ENCODE results near the gene ERN1. TPM values are rescaled to one million over a fixed set of nuclear protein-coding genes. Genes with fewer than 3 reads are reported as not detected.

The ERN1 gene
- total RNA-seq, 4 donors from 2014 or later: 4.4 to 56.5 (median 15.0) TPM

DNA sequence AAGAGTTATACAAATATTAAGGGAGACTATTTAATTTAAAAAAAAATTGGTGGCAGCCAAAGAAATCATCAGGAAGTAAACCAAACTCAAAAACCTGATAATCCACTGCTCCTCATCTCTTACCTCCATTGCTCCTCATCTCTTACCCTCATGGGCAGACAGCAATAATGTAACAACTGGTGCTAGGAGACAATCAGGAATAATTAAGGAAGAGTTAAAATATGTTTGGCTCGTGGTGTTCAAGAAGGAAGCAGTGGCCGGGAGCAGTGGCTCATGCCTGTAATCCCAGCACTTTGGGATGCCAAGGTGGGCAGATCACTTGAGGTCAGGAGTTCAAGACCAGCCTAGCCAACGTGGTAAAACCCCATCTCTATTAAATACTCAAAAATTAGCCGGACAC is 18.1 kb downstream of the ERN1 start:
- Histone ChIP-seq H3K9me3 (no peaks in the 10 kb centered on the region), H3K27ac (no peak overlapping the region), H3K36me3 (no peaks in the 10 kb centered on the region), H3K4me1 (no peaks in the 10 kb centered on the region), H3K4me3 (no peak overlapping the region), H3K27me3 (no peaks in the 10 kb centered on the region)
- TF ChIP-seq, protein P1, sequence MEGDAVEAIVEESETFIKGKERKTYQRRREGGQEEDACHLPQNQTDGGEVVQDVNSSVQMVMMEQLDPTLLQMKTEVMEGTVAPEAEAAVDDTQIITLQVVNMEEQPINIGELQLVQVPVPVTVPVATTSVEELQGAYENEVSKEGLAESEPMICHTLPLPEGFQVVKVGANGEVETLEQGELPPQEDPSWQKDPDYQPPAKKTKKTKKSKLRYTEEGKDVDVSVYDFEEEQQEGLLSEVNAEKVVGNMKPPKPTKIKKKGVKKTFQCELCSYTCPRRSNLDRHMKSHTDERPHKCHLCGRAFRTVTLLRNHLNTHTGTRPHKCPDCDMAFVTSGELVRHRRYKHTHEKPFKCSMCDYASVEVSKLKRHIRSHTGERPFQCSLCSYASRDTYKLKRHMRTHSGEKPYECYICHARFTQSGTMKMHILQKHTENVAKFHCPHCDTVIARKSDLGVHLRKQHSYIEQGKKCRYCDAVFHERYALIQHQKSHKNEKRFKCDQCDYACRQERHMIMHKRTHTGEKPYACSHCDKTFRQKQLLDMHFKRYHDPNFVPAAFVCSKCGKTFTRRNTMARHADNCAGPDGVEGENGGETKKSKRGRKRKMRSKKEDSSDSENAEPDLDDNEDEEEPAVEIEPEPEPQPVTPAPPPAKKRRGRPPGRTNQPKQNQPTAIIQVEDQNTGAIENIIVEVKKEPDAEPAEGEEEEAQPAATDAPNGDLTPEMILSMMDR (IDR thresholded peaks at IDR 0.05): no peak
- no peak for TF ChIP-seq POLR2A (IDR thresholded peaks at IDR 0.05)
- intact Hi-C loops (cut with DNase I; ENCODE audit: low total_unique reads): no loop called here
- DNase-seq: no peak

DNA sequence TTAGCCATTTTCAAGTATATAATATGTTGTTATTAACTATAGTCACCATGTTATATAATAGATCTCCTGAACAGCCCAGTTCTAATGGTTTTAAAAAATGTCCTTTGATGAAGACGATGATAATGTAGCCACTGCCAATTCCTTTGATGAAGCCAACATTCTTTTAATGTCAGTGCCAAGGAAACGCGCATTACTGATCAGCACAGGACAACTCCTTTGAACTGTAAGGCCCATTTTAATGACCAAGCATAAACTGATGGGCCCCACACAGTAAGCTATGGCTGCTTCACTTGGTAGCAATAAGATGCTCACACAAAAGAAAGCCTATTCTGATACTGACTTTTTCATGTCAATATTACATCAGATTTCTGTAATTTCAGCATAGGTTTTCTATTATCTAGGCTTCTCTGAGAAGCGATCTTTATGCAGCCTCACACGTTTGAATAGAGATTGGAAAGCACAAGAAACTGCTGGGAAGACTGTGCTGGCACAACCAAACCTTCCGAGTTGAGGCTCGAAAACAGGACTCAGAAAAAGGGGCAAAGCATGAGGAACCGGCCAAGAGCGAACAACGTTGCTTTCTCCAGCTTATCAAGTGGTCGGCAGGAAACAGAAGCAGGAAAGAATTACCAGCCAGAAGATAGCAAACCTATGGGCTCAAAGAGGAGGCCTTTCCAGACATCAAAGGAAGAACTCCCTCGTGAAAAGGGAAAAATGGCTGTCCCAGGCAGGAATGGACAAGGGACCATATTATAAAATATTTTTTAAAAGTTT is 19.4 kb downstream of the ERN1 start:
- H3K4me1 ChIP-seq: no peaks in the 10 kb centered on the region
- H3K4me3 ChIP-seq: no peak overlapping the region
- no peak for DNase-seq
- TF ChIP-seq POLR2A (IDR thresholded peaks at IDR 0.05): no peak
- TF ChIP-seq, protein P1 (IDR thresholded peaks at IDR 0.05): no peak
- H3K9me3 ChIP-seq: no peaks in the 10 kb centered on the region
- H3K27ac ChIP-seq: no peak overlapping the region
- no peaks in the 10 kb centered on the region for H3K27me3 ChIP-seq
- intact Hi-C loops (cut with DNase I; ENCODE audit: low total_unique reads): no loop called here
- H3K36me3 ChIP-seq: no peaks in the 10 kb centered on the region

DNA sequence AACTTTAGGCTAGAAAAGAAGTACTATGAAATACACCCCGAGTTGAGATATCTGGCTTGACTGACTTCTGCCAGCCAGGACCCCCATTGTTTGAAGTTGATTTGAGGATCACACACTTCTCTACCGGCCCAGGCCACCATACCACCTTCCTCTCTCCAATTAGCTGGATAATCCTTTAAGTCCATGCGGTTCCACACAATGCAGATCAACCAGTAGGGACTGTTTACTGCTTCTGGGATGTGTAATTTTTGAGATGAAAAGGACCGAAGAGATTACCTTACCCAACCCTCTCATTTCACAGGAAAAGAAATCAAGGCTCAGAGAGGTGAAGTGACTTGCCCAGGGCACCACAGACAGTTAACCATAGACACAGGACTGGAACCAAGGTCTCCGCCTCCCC is 20.5 kb downstream of the ERN1 start:
- Histone ChIP-seq H3K9me3 (no peaks in the 10 kb centered on the region), H3K4me3 (no peak overlapping the region), H3K27me3 (no peaks in the 10 kb centered on the region), H3K27ac (no peak overlapping the region), H3K36me3 (no peaks in the 10 kb centered on the region), H3K4me1 (no peaks in the 10 kb centered on the region)
- DNase-seq: no peak
- no peak for TF ChIP-seq POLR2A (IDR thresholded peaks at IDR 0.05)
- TF ChIP-seq, protein P1 (IDR thresholded peaks at IDR 0.05): no peak
- intact Hi-C loops (cut with DNase I; ENCODE audit: low total_unique reads): no loop called here

DNA sequence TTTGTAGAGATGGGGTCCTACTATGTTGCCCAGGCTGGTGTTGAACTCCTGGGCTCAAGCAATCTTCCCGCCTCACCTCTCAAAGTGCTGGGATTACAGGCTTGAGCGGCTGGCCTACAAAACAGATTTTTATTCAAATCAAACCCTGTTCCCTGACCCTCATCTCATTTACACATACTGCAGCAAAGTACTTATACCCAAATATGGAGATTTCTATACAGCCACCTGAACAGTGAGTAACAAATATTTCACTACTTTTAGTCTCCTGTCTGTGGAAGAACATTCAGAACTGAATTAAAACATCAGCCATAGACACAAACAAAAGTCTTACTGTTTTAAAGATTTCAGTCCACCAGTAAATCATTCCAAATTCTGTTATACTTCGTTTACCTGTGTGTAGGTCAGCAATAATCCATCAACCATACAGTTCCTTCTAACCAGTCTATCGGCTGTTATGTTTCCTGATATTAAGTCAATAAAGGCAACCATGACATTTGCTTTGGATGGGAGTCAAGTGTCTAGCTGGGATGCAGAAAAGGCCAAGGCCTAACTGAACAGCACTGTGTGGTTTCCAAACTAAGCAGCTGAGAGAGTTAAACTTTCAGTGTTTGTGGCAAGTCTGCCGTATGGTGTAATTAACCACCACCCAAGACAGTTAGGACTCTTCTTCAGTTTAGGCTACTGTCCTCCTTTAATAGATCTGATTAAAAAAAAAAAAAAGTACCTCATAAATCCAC is 22.3 kb downstream of the ERN1 start:
- H3K4me3 ChIP-seq: no peak overlapping the region
- H3K9me3 ChIP-seq: no peaks in the 10 kb centered on the region
- H3K27me3 ChIP-seq: no peaks in the 10 kb centered on the region
- H3K36me3 ChIP-seq: no peaks in the 10 kb centered on the region
- TF ChIP-seq POLR2A (IDR thresholded peaks at IDR 0.05): no peak
- TF ChIP-seq, protein P1 (IDR thresholded peaks at IDR 0.05): no peak
- H3K27ac ChIP-seq: no peak overlapping the region
- intact Hi-C loops (cut with DNase I; ENCODE audit: low total_unique reads): no loop called here
- DNase-seq: no peak
- H3K4me1 ChIP-seq: no peaks in the 10 kb centered on the region

DNA sequence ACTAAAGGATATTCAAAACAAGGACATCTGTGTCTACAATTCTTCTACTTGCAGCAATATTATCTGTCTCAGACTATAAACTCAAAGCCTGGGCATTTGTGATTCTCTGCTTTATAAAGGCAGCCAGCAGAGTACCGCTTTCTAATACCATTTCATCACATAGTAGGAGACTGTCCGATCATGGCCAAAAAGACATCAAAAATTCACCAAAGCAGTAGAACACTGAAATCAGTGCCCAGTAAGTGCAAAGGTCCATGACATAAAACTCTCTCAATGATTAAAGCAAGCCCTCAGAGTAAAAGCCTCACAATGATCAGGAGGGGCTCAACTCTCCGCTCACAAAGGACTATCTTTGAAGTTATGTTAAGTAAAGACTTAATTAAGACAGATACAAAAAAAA is 23.0 kb downstream of the ERN1 start:
- H3K27me3 ChIP-seq: no peaks in the 10 kb centered on the region
- intact Hi-C loops (cut with DNase I; ENCODE audit: low total_unique reads): no loop called here
- H3K27ac ChIP-seq: no peak overlapping the region
- no peaks in the 10 kb centered on the region for H3K36me3 ChIP-seq
- no peak overlapping the region for H3K4me3 ChIP-seq
- no peaks in the 10 kb centered on the region for H3K9me3 ChIP-seq
- TF ChIP-seq, protein P1 (IDR thresholded peaks at IDR 0.05): no peak
- no peak for TF ChIP-seq POLR2A (IDR thresholded peaks at IDR 0.05)
- DNase-seq: no peak
- H3K4me1 ChIP-seq: no peaks in the 10 kb centered on the region
